Endothelial cell of umbilical vein (primary cell): ENCODE measurements around the gene ABCA9. TPM values are rescaled to one million over a fixed set of nuclear protein-coding genes. Genes with fewer than 3 reads are reported as not detected.

Experiments
- BruUV-seq: library from RNA; stranded (reverse); fragments of 400-500 nt; replicated peaks from 2 replicates; lab custom pipeline; 2021; lab: Mats Ljungman, UMichigan
- CTCF ChIA-PET: fragments of 300-600, 350-600 bp; sonication (Branson Sonifier 250); formaldehyde crosslinking; loops from one replicate; lab custom pipeline; 2021; ENCODE audit warnings: antibody characterized with exemption, inconsistent platforms; lab: Charles Lee
- POLR2A ChIA-PET: fragments of 300-600, 350-600 bp; sonication (Branson Sonifier 250); formaldehyde crosslinking; loops from one replicate; lab custom pipeline; 2021; ENCODE audit warnings: antibody characterized with exemption, inconsistent platforms; lab: Charles Lee
- DNase-seq: peaks from one replicate; pipeline ENCODE4 v3.0.0-alpha.2; 2011; ENCODE audit warnings: low read depth, low spot score
- FAIRE-seq: peaks from 2 replicates; lab custom pipeline; 2011; peaks lifted over from hg19 to GRCh38; lab: Jason Lieb, UNC
- H2AFZ ChIP-seq: 2 replicates; pipeline ENCODE4 v1.6.0; 2012; ENCODE audit warnings: low read depth, low read length, control low read depth, inconsistent platforms
- H3K27ac ChIP-seq: 2 replicates; pipeline ENCODE4 v1.5.1; 2011; ENCODE audit warnings: low read depth, mild to moderate bottlenecking, control low read depth, low read length, moderate library complexity; ENCODE audit not compliant: insufficient read depth
- H3K27me3 ChIP-seq, 2 experiments: 2 replicates each; pipeline versions ENCODE4 v1.6.0 to v1.6.1; 2011; ENCODE audit warnings: low read length in 2 of 2, mixed read lengths in 1 of 2; ENCODE audit not compliant: control insufficient read depth in 2 of 2, insufficient read depth in 2 of 2
- H3K36me3 ChIP-seq, 2 experiments: 2 replicates in 1 of 2; 3 replicates in 1 of 2; pipeline ENCODE4 v1.5.1; 2011; ENCODE audit warnings: low read length in 2 of 2, mild to moderate bottlenecking in 1 of 2, moderate library complexity in 1 of 2; ENCODE audit not compliant: control insufficient read depth in 2 of 2, insufficient read depth in 2 of 2; ENCODE audit errors: extremely low read depth in 1 of 2
- H3K4me1 ChIP-seq: 3 replicates; pipeline ENCODE4 v1.5.1; 2011; ENCODE audit warnings: mild to moderate bottlenecking, low read length; ENCODE audit not compliant: control insufficient read depth, insufficient read depth; ENCODE audit errors: extremely low read depth
- H3K4me2 ChIP-seq: 2 replicates; pipeline ENCODE4 v1.6.1; 2011; ENCODE audit warnings: low read length, control low read depth, mixed read lengths; ENCODE audit not compliant: insufficient read depth
- H3K4me3 ChIP-seq, 3 experiments: fragments of 200-600 bp in 1 of 3; sonication (generic), shearing (Covaris generic) in 1 of 3; replicated peaks in 1 of 3; 2 replicates each; pipeline ENCODE4 v1.5.1; 2011 to 2016; ENCODE audit warnings: control low read depth in 3 of 3, low read length in 3 of 3, mild to moderate bottlenecking in 2 of 3, inconsistent platforms in 1 of 3, low read depth in 1 of 3, moderate library complexity in 1 of 3; ENCODE audit not compliant: insufficient read depth in 1 of 3
- H3K79me2 ChIP-seq: 2 replicates; pipeline ENCODE4 v1.6.0; 2012; ENCODE audit warnings: low read length, inconsistent platforms; ENCODE audit not compliant: control insufficient read depth, insufficient read depth
- H3K9ac ChIP-seq: replicated peaks from 2 replicates; pipeline ENCODE3; 2011; ENCODE audit warnings: low read length, control low read depth; ENCODE audit not compliant: insufficient read depth; ENCODE audit errors: extremely low read depth
- H3K9me1 ChIP-seq: replicated peaks from 3 replicates; pipeline ENCODE4 v1.6.0; 2011; ENCODE audit warnings: mild to moderate bottlenecking, low read length; ENCODE audit not compliant: control insufficient read depth, insufficient read depth; ENCODE audit errors: extremely low read depth
- H3K9me3 ChIP-seq: replicated peaks from 2 replicates; pipeline ENCODE4 v1.5.1; 2012; ENCODE audit warnings: low read length, inconsistent platforms; ENCODE audit not compliant: control insufficient read depth, insufficient read depth
- H4K20me1 ChIP-seq: replicated peaks from 2 replicates; pipeline ENCODE3; 2011; ENCODE audit warnings: mild to moderate bottlenecking, low read length; ENCODE audit not compliant: control insufficient read depth, insufficient read depth; ENCODE audit errors: extremely low read depth
- EZH2 ChIP-seq: IDR thresholded peaks from 2 replicates; pipeline ENCODE4 v1.6.1; 2012; ENCODE audit warnings: borderline replicate concordance, low read depth, mild to moderate bottlenecking, moderate library complexity, low read length, inconsistent platforms; ENCODE audit not compliant: severe bottlenecking
- FOS ChIP-seq: IDR thresholded peaks from 2 replicates; pipeline ENCODE4 v1.6.1; 2011; ENCODE audit warnings: mild to moderate bottlenecking, low read length, moderate library complexity, borderline replicate concordance; ENCODE audit not compliant: insufficient read depth
- GATA2 ChIP-seq: IDR thresholded peaks from 2 replicates; pipeline ENCODE4 v1.7.0; 2011; ENCODE audit warnings: low read depth, mild to moderate bottlenecking, moderate library complexity, mixed read lengths, low read length; ENCODE audit not compliant: insufficient read length, insufficient read depth
- JUN ChIP-seq: IDR thresholded peaks from 2 replicates; pipeline ENCODE4 v1.6.1; 2011; ENCODE audit warnings: borderline replicate concordance, low read depth; ENCODE audit not compliant: insufficient read length, insufficient read depth
- MYC ChIP-seq: IDR thresholded peaks from one replicate; pipeline ENCODE4 v1.6.1; 2011; ENCODE audit warnings: mild to moderate bottlenecking, low read depth, low read length
- POLR2A ChIP-seq: IDR thresholded peaks from 2 replicates; pipeline ENCODE4 v1.6.1; 2012; ENCODE audit warnings: low read depth, mild to moderate bottlenecking, control low read depth, low read length
- POLR2AphosphoS5 ChIP-seq: IDR thresholded peaks from 2 replicates; pipeline ENCODE4 v1.6.1; 2012; ENCODE audit warnings: low read depth, mild to moderate bottlenecking, control low read depth, low read length, moderate library complexity; ENCODE audit not compliant: insufficient read depth
- dilution Hi-C: fragments of 300-500 bp; cut with MboI; formaldehyde crosslinking; loops from one replicate; pipeline ENCODE4 v1.15.0; 2019; ENCODE audit warnings: low sequenced_read_pairs; ENCODE audit not compliant: extremely low pct_ligation_motif_present
- intact Hi-C: fragments of 100-400 bp; cut with micrococcal nuclease; formaldehyde crosslinking; loops from one replicate; pipeline ENCODE4 v1.10.0; 2022
- polyA plus RNA-seq, 4 experiments: library from polyadenylated mRNA; depleted of rRNA in 3 of 4; stranded (reverse) in 3 of 4; unstranded in 1 of 4; fragments of >200 nt; gene quantifications; 2 replicates each; pipeline versions ENCODE4 v1.2.1 to v1.2.3, GENCODE V29; 2011 to 2012; ENCODE audit warnings: missing spikeins in 1 of 4
- total RNA-seq: library from RNA; stranded (reverse); gene quantifications from 2 replicates; pipeline ENCODE4 v1.2.3, GENCODE V29; 2021
- TF ChIP-seq, protein P1 (sequence below): IDR thresholded peaks from 2 replicates; pipeline ENCODE4 v1.6.1; 2011; ENCODE audit not compliant: insufficient read depth, insufficient read length
- TF ChIP-seq, protein P2 (sequence below), 2 donors: IDR thresholded peaks; 1 replicate in 1 of 2; 2 replicates in 1 of 2; pipeline ENCODE4 v1.5.1; 2011; ENCODE audit warnings: low read length in 2 of 2, mild to moderate bottlenecking in 2 of 2, moderate library complexity in 2 of 2, control low read depth in 1 of 2, inconsistent platforms in 1 of 2, low read depth in 1 of 2; ENCODE audit not compliant: insufficient read depth in 1 of 2; ENCODE audit errors: extremely low read depth in 1 of 2

ABCA9 gene
- total and polyA plus RNA-seq, 2 donors (not counting 3 experiments of a cell fraction or from before 2014, with no cell fraction given), result 2.7 to 7.7 TPM

DNA sequence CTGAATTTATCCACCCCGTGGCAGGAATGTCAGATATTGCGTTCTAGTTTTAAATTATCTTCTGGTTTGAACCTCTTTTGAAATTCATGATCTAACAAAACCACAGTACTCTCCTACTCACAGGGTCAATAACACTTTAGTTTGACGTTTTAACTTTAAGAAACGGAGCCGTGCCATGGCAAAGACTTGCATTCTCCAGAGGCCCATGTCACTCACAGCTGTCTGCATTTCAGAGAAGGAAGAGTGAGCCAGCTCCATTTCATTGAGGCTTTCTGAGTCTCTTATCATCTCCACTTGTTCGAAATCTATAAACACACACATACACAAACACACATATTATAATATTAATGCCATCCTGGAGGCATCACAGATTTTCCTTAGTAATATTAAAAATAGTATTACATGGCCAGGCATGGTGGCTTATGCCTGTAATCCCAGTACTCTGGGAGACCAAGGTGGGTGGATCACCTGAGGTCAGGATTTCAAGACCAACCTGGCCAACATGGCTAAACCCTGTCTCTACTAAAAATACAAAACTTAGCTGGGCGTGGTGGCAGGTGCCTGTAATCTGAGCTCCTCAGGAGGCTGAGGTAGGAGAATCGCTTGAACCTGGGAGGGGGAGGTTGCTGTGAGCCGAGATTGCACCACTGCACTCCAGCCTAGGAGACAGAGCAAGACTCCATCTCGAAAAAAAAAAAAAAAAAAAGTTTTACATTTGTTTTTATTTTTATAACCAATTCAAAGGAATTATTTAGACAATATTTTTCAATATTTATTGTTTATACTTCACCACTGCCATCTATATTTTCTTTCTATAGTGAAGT lies 45.4 kb upstream of the ABCA9 start:
- Histone ChIP-seq H3K4me1 (no peaks in the 10 kb centered on the region), H3K9me1 (no peaks in the 10 kb centered on the region), H3K4me3 (no peak overlapping the region), H3K36me3 (peaks cover 0 to 13% of the 10 kb centered on the region in 2 experiments), H3K9ac (no peak overlapping the region), H3K27me3 (no peaks in the 10 kb centered on the region), H4K20me1 (no peaks in the 10 kb centered on the region), H3K9me3 (no peaks in the 10 kb centered on the region), H3K79me2 (no peaks in the 10 kb centered on the region), H2AFZ (no peak overlapping the region), H3K27ac (no peak overlapping the region), H3K4me2 (no peak overlapping the region)
- POLR2A ChIA-PET, result no interaction called here
- dilution Hi-C loops, result no loop called here
- intact Hi-C loops, result no loop called here
- DNase-seq (no peak), FAIRE-seq (no peak)
- no TSS peak for BruUV-seq
- CTCF ChIA-PET, result interaction anchor here (1.5 kb wide), 1 partner anchor 22 kb away, joined by 3 read pairs; no protein-coding TSS in a partner anchor
- TF ChIP-seq POLR2A, result no peak
- TF ChIP-seq MYC, result no peak
- no peak for TF ChIP-seq EZH2
- TF ChIP-seq, protein P1, sequence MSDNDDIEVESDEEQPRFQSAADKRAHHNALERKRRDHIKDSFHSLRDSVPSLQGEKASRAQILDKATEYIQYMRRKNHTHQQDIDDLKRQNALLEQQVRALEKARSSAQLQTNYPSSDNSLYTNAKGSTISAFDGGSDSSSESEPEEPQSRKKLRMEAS, result no peak
- TF ChIP-seq GATA2, result no peak
- no peak for TF ChIP-seq JUN
- no peak for TF ChIP-seq POLR2AphosphoS5
- TF ChIP-seq FOS, result no peak
- TF ChIP-seq, protein P2, sequence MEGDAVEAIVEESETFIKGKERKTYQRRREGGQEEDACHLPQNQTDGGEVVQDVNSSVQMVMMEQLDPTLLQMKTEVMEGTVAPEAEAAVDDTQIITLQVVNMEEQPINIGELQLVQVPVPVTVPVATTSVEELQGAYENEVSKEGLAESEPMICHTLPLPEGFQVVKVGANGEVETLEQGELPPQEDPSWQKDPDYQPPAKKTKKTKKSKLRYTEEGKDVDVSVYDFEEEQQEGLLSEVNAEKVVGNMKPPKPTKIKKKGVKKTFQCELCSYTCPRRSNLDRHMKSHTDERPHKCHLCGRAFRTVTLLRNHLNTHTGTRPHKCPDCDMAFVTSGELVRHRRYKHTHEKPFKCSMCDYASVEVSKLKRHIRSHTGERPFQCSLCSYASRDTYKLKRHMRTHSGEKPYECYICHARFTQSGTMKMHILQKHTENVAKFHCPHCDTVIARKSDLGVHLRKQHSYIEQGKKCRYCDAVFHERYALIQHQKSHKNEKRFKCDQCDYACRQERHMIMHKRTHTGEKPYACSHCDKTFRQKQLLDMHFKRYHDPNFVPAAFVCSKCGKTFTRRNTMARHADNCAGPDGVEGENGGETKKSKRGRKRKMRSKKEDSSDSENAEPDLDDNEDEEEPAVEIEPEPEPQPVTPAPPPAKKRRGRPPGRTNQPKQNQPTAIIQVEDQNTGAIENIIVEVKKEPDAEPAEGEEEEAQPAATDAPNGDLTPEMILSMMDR (IDR thresholded peaks at IDR 0.05; ENCODE audit: extremely low read depth in 1 of 2, insufficient read depth in 1 of 2, low read depth in 1 of 2, low read length in 2 of 2), result no peak
